GM12801 (cell line): ENCODE results near the gene CACNA1A.

Experiments
- TF ChIP-seq, protein P1 (sequence below): IDR thresholded peaks from one replicate; pipeline ENCODE4 v1.5.1; 2011; ENCODE audit warnings: control low read depth; ENCODE audit not compliant: insufficient read length; ENCODE audit errors: extremely low read depth

The CACNA1A gene

GRCh38 chr19:13255041-13255718 is 251.1 kb downstream of the CACNA1A start:
- TF ChIP-seq, protein P1, sequence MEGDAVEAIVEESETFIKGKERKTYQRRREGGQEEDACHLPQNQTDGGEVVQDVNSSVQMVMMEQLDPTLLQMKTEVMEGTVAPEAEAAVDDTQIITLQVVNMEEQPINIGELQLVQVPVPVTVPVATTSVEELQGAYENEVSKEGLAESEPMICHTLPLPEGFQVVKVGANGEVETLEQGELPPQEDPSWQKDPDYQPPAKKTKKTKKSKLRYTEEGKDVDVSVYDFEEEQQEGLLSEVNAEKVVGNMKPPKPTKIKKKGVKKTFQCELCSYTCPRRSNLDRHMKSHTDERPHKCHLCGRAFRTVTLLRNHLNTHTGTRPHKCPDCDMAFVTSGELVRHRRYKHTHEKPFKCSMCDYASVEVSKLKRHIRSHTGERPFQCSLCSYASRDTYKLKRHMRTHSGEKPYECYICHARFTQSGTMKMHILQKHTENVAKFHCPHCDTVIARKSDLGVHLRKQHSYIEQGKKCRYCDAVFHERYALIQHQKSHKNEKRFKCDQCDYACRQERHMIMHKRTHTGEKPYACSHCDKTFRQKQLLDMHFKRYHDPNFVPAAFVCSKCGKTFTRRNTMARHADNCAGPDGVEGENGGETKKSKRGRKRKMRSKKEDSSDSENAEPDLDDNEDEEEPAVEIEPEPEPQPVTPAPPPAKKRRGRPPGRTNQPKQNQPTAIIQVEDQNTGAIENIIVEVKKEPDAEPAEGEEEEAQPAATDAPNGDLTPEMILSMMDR = no peak

- TF ChIP-seq, protein P1 = no peak
Observed at GRCh38 chr19:13252569-13253335, 253.5 kb downstream of the CACNA1A start.

- TF ChIP-seq, protein P1 = no peak
Observed at GRCh38 chr19:13244920-13245319, 261.4 kb downstream of the CACNA1A start.

DNA sequence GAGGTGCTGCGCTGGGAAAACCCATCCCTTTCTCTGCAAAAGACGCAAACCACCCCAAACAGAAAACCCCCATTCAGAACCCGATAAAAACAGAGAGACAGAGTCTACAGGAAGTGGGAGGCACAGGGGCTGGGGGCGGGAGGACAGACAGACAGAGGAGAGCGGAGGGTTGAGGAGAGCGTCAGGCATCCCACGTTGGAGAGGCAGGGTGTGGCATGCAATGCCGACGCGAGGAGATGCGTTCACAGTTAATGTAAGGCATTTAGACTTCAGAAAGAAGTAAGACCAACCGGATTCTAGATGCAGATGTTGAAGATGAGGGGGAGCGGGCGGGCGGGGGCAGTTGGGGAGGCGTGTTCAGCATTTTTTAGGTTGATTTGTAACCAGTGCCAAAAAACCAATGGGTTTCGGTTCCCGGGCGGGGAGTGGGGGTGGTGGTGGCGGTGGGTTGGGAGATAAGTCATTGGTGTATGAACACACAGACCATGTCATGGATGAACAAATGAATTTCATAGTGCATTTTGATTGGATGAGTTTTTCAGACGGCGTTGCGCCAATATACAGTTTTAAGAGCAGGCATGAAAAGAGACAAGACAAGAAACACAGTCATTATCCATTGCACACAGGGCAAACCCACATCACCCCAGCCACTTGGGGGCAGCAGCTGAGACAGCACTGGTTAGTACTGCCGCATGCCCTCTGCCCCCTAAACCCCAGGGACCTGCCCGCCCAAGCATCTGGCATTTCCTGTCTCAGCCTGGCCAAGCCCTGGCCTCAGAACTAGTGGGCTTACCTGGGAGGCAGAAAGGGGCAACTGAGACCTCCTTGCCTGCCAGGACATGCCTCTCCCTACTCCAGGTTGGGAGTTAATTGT is 264.8 kb downstream of the CACNA1A start:
- TF ChIP-seq, protein P1 = no peak

DNA sequence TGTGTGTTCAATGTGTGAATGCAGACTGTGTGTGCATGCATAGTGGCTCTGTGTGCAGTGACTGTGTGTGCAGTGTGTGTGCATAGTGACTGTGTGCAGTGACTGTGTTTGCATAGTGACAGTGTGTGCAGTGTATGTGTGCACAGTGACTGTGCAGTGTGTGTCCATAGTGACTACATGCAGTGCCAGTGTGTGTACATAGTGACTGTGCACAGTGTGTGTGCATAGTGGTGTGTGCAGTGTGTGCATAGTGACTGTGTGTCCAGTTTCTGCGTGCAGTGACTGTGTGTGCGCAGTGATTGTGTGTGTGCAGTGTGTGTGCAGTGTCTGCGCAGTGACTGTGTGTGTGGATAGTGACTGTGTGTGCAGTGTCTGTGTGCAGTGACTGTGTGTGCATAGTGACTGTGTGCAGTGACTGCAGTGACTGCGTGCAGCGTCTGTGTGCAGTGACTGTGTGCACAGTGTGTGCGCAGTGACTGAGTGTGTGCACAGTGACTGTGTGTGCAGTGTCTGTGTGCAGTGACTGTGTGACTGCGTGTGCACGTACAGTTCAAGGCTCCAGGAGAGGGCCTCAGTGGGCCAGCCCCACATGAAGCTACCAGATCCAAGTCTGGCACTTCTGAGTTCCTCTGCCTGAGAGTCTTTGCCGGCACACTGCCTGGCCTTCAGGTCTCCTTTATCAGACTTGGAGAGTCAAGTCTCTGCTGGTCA is 265.8 kb downstream of the CACNA1A start:
- TF ChIP-seq, protein P1 = no peak

GRCh38 chr19:13238891-13239534 is 267.3 kb downstream of the CACNA1A start:
- TF ChIP-seq, protein P1 = no peak
